Measurements from ENCODE around the gene GDAP1L1. TPM values are rescaled to one million over a fixed set of nuclear protein-coding genes. Genes with fewer than 3 reads are reported as not detected.
"Not testable (repeated sequence)": the region's sequence is repeated elsewhere in the genome, so short reads cannot be mapped to it uniquely, and the experiment has no call there.

GDAP1L1 gene
- polyA plus RNA-seq, 3 donors: not detected

GRCh38 chr20:44231713-44232468, 15.2 kb upstream of the GDAP1L1 start:
- Histone ChIP-seq H3K79me2 (ENCODE audit: insufficient read depth, low read length) (no peaks in the 10 kb centered on the region), H3K9me3 (replicated peaks in 1 of 2; ENCODE audit: control insufficient read depth in 1 of 2, insufficient read depth in 1 of 2, low read length in 2 of 2) (no peaks in the 10 kb centered on the region), H3K4me2 (replicated peaks; ENCODE audit: extremely low read depth, low read length, poor library complexity, severe bottlenecking) (no peak overlapping the region), H3K36me3 (replicated peaks in 1 of 2; ENCODE audit: control insufficient read depth in 1 of 2, insufficient read depth in 2 of 2, low read length in 2 of 2) (no peaks in the 10 kb centered on the region), H3K4me3 (replicated peaks in 1 of 3; ENCODE audit: low read depth in 2 of 3, low read length in 3 of 3) (no peak overlapping the region), H3K27ac (ENCODE audit: low read depth in 1 of 2, low read length in 2 of 2) (no peak overlapping the region), H3K9ac (ENCODE audit: insufficient read depth, low read length, poor library complexity, severe bottlenecking) (no peak overlapping the region), H2AFZ (ENCODE audit: insufficient read depth, low read depth, low read length, poor library complexity, severe bottlenecking) (no peak overlapping the region), H4K20me1 (ENCODE audit: insufficient read depth, low read length) (no peaks in the 10 kb centered on the region), H3K4me1 (ENCODE audit: control insufficient read depth in 1 of 2, insufficient read depth in 2 of 2, low read length in 2 of 2) (no peaks in the 10 kb centered on the region), H3K27me3 (ENCODE audit: control insufficient read depth in 2 of 2, insufficient read depth in 2 of 2, low read length in 2 of 2) (no peaks in the 10 kb centered on the region)
- Mint-ChIP-seq H3K9me3 (no peaks in the 10 kb centered on the region), H3K27ac (no peak overlapping the region), H3K27me3 (ENCODE audit: low read depth in 3 of 3) (peaks cover 0 to 4% (median 0%) of the 10 kb centered on the region in 3 donors), H3K4me1 (no peaks in the 10 kb centered on the region), H3K4me3 (no peak overlapping the region), H3K36me3 (no peaks in the 10 kb centered on the region)
- intact Hi-C loops (cut with micrococcal nuclease): no loop called here
- 91% methylated on average over 5 of the region's 10 CpGs for WGBS (ENCODE audit: insufficient coverage)
- TF ChIP-seq CTCF (IDR thresholded peaks at IDR 0.05): no peak
- DNase-seq: no peak

DNA sequence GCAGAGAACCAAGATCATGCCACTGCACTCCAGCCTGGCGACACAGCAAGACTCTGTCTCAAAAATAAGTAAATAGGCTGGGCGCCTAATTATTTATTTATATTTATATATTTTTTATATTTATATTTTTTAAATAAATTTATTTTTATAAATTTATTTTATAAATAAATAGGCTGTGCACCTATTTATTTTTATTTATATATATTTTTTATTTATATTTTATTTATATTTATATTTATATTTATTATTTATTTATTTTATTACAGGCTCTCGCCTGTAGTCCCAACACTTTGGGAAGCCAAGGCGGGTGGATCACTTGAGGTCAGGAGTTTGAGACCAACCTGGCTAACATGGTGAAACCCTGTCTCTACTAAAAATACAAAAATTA, 14.6 kb upstream of the GDAP1L1 start:
- H4K20me1 ChIP-seq (ENCODE audit: insufficient read depth, low read length); H3K36me3 Mint-ChIP-seq; H3K27ac ChIP-seq (ENCODE audit: low read depth in 1 of 2, low read length in 2 of 2); H3K9me3 ChIP-seq (replicated peaks in 1 of 2; ENCODE audit: control insufficient read depth in 1 of 2, insufficient read depth in 1 of 2, low read length in 2 of 2); H3K9me3 Mint-ChIP-seq; H3K27me3 Mint-ChIP-seq (ENCODE audit: low read depth in 3 of 3); H2AFZ ChIP-seq (ENCODE audit: insufficient read depth, low read depth, low read length, poor library complexity, severe bottlenecking); intact Hi-C loops (cut with micrococcal nuclease); H3K27me3 ChIP-seq (ENCODE audit: control insufficient read depth in 2 of 2, insufficient read depth in 2 of 2, low read length in 2 of 2); H3K27ac Mint-ChIP-seq; H3K4me3 ChIP-seq (replicated peaks in 1 of 3; ENCODE audit: low read depth in 2 of 3, low read length in 3 of 3); H3K4me1 Mint-ChIP-seq; H3K4me3 Mint-ChIP-seq; DNase-seq; H3K9ac ChIP-seq (ENCODE audit: insufficient read depth, low read length, poor library complexity, severe bottlenecking); H3K79me2 ChIP-seq (ENCODE audit: insufficient read depth, low read length); H3K4me2 ChIP-seq (replicated peaks; ENCODE audit: extremely low read depth, low read length, poor library complexity, severe bottlenecking); H3K36me3 ChIP-seq (replicated peaks in 1 of 2; ENCODE audit: control insufficient read depth in 1 of 2, insufficient read depth in 2 of 2, low read length in 2 of 2); H3K4me1 ChIP-seq (ENCODE audit: control insufficient read depth in 1 of 2, insufficient read depth in 2 of 2, low read length in 2 of 2): not testable (repeated sequence)
- no CpG with 5 or more reads among the region's 4 CpGs for WGBS (ENCODE audit: insufficient coverage)

Measured in CD14-positive monocyte (primary cell).